GM12864 (cell line): Measurements from ENCODE around the gene TSPYL1.

Source experiments
- DNase-seq: peaks from one replicate; pipeline ENCODE4 v3.0.0-alpha.2; 2011; ENCODE audit warnings: low read depth
- H3K4me3 ChIP-seq: 2 replicates; pipeline ENCODE4 v1.5.1; 2011; ENCODE audit warnings: mild to moderate bottlenecking, low read depth, low read length, control low read depth
- CTCF ChIP-seq: IDR thresholded peaks from 2 replicates; pipeline ENCODE4 v1.5.1; 2011; ENCODE audit warnings: low read depth, mild to moderate bottlenecking, moderate library complexity, low read length, control low read depth, inconsistent platforms; ENCODE audit errors: missing control alignments

TSPYL1 gene

GRCh38 chr6:116265041-116265829 is 14.5 kb downstream of the TSPYL1 start:
- DNase-seq, result no peak
- TF ChIP-seq CTCF, result no peak

GRCh38 chr6:116263353-116263752 is 16.4 kb downstream of the TSPYL1 start:
- no peak overlapping the region for H3K4me3 ChIP-seq

More at GRCh38 chr6:116265041-116265829, 14.5 kb downstream of the TSPYL1 start:
- H3K4me3 ChIP-seq, result no peak overlapping the region

GRCh38 chr6:116258520-116258919 is 21.2 kb downstream of the TSPYL1 start:
- no peak for TF ChIP-seq CTCF
- no peak for DNase-seq

More at GRCh38 chr6:116263353-116263752, 16.4 kb downstream of the TSPYL1 start:
- no peak for TF ChIP-seq CTCF
- DNase-seq, result no peak

GRCh38 chr6:116256694-116257093 is 23.0 kb downstream of the TSPYL1 start:
- no peak overlapping the region for H3K4me3 ChIP-seq
- no peak for TF ChIP-seq CTCF
- DNase-seq, result no peak

More at GRCh38 chr6:116258520-116258919, 21.2 kb downstream of the TSPYL1 start:
- no peak overlapping the region for H3K4me3 ChIP-seq

- no peak overlapping the region for H3K4me3 ChIP-seq
- no peak for DNase-seq
- TF ChIP-seq CTCF, result no peak
Measured at GRCh38 chr6:116255246-116255800, 24.4 kb downstream of the TSPYL1 start.

GRCh38 chr6:116254297-116255056 is 25.3 kb downstream of the TSPYL1 start:
- peak overlapping the region; percentile 71 for H3K4me3 ChIP-seq
- no peak for TF ChIP-seq CTCF
- DNase-seq, result no peak
